Stimulated activated CD4-positive, alpha-beta T cell treated with anti-CD3 and anti-CD28 coated beads, Interleukin-4, amount 100 ng/mL, for 1 hour (primary cell): ENCODE results near the gene GOSR1.
"Not testable (repeated sequence)": the region's sequence is repeated elsewhere in the genome, so short reads cannot be mapped to it uniquely, and the experiment has no call there.

ENCODE experiments used
- DNase-seq: peaks from one replicate; pipeline ENCODE4 v3.0.0-alpha.2; 2020

Gene GOSR1

GRCh38 chr17:30549181-30549580 is 72.0 kb downstream of the GOSR1 start:
- not testable (repeated sequence) for DNase-seq

GRCh38 chr17:30549864-30550511 is 72.8 kb downstream of the GOSR1 start:
- no peak for DNase-seq

- no peak for DNase-seq
Measured at GRCh38 chr17:30550512-30551273, 73.5 kb downstream of the GOSR1 start.

GRCh38 chr17:30551274-30551995 is 74.2 kb downstream of the GOSR1 start:
- not testable (repeated sequence) for DNase-seq

- DNase-seq = no peak
Measured at GRCh38 chr17:30551996-30552339, 74.8 kb downstream of the GOSR1 start.

GRCh38 chr17:30552994-30553566 is 75.9 kb downstream of the GOSR1 start:
- DNase-seq = no peak

GRCh38 chr17:30553823-30554440 is 76.7 kb downstream of the GOSR1 start:
- DNase-seq = not testable (repeated sequence)

- no peak for DNase-seq
Measured at GRCh38 chr17:30554839-30555751, 77.9 kb downstream of the GOSR1 start.

GRCh38 chr17:30555942-30556341 is 78.7 kb downstream of the GOSR1 start:
- no peak for DNase-seq

- no peak for DNase-seq
Measured at GRCh38 chr17:30556374-30557332, 79.4 kb downstream of the GOSR1 start.

- no peak for DNase-seq
Measured at GRCh38 chr17:30557916-30558685, 80.9 kb downstream of the GOSR1 start.

GRCh38 chr17:30558686-30559545 is 81.7 kb downstream of the GOSR1 start:
- no peak for DNase-seq

GRCh38 chr17:30559656-30560055 is 82.4 kb downstream of the GOSR1 start:
- no peak for DNase-seq

- DNase-seq = not testable (repeated sequence)
Measured at GRCh38 chr17:30560117-30561026, 83.2 kb downstream of the GOSR1 start.

GRCh38 chr17:30561766-30562165 is 84.6 kb downstream of the GOSR1 start:
- not testable (repeated sequence) for DNase-seq

- not testable (repeated sequence) for DNase-seq
Measured at GRCh38 chr17:30563131-30563904, 86.1 kb downstream of the GOSR1 start.

GRCh38 chr17:30563905-30564390 is 86.7 kb downstream of the GOSR1 start:
- not testable (repeated sequence) for DNase-seq
